Tibial nerve (tissue), 4 donors: ENCODE measurements around the gene HOXB2.

ENCODE experiments used
- CTCF ChIP-seq, 5 experiments: fragments of 200-600 bp in 3 of 5; fragments of 450-650 bp in 2 of 5; sonication (generic) in 3 of 5; IDR thresholded peaks; one replicate each; pipeline ENCODE4 v1.5.1; 2016 to 2019; ENCODE audit warnings: antibody characterized with exemption in 5 of 5, mild to moderate bottlenecking in 3 of 5, moderate library complexity in 2 of 5
- EP300 ChIP-seq, 2 donors: sonication (generic); formaldehyde crosslinking; IDR thresholded peaks; one replicate each; pipeline ENCODE4 v1.6.1; 2017; ENCODE audit warnings: antibody characterized with exemption in 2 of 2, mild to moderate bottlenecking in 1 of 2
- POLR2A ChIP-seq, 2 donors: fragments of 450-650 bp; IDR thresholded peaks; one replicate each; pipeline ENCODE4 v1.6.1; 2017; ENCODE audit warnings: antibody characterized with exemption in 2 of 2, mild to moderate bottlenecking in 2 of 2, moderate library complexity in 2 of 2

GRCh38 chr17:48593126-48593829 is 48.4 kb upstream of the HOXB2 start, which contains the start of gene HOXB5:
- TF ChIP-seq CTCF (IDR thresholded peaks at IDR 0.05): no peak
- TF ChIP-seq POLR2A (IDR thresholded peaks at IDR 0.05): no peak
- TF ChIP-seq EP300 (IDR thresholded peaks at IDR 0.05): no peak
